ENCODE measurements around the gene VPS51.

Gene VPS51

GRCh38 chr11:65095974-65096806 lies at the start of gene VPS51:
Gene VPS51, plus strand, starts transcription at chr11:65096214. Its CDS starts 37 bp downstream, at chr11:65096251.
- peak; percentile 93 for DNase-seq

- DNase-seq: no peak
Observed at GRCh38 chr11:65047581-65048422, 48.2 kb upstream of the VPS51 start.

- no peak for DNase-seq
Observed at GRCh38 chr11:65051398-65051858, 44.6 kb upstream of the VPS51 start.

- DNase-seq: no peak
Observed at GRCh38 chr11:65053827-65054508, 42.0 kb upstream of the VPS51 start.

GRCh38 chr11:65055538-65055937 lies 40.5 kb upstream of the VPS51 start:
- no peak for DNase-seq

GRCh38 chr11:65056999-65057398 lies 39.0 kb upstream of the VPS51 start:
- no peak for DNase-seq

- DNase-seq: no peak
Observed at GRCh38 chr11:65057526-65057925, 38.5 kb upstream of the VPS51 start.

- no peak for DNase-seq
Observed at GRCh38 chr11:65058012-65058411, 38.0 kb upstream of the VPS51 start.

GRCh38 chr11:65058419-65059054 lies 37.5 kb upstream of the VPS51 start, which contains the start of gene NAALADL1:
Gene NAALADL1, minus strand, starts transcription at chr11:65058553. Its CDS starts 32 bp downstream, at chr11:65058521.
- DNase-seq: no peak

- DNase-seq: no peak
Observed at GRCh38 chr11:65059523-65059922, 36.5 kb upstream of the VPS51 start.

GRCh38 chr11:65059959-65060824 lies 35.8 kb upstream of the VPS51 start:
- no peak for DNase-seq

- no peak for DNase-seq
Observed at GRCh38 chr11:65060913-65061408, 35.1 kb upstream of the VPS51 start.

GRCh38 chr11:65063532-65063931 lies 32.5 kb upstream of the VPS51 start:
- DNase-seq: no peak

GRCh38 chr11:65064847-65065240 lies 31.2 kb upstream of the VPS51 start:
- DNase-seq: no peak

- DNase-seq: no peak
Observed at GRCh38 chr11:65065851-65066250, 30.2 kb upstream of the VPS51 start.

- no peak for DNase-seq
Observed at GRCh38 chr11:65066315-65066714, 29.7 kb upstream of the VPS51 start.

- no peak for DNase-seq
Observed at GRCh38 chr11:65066805-65067291, 29.2 kb upstream of the VPS51 start.

GRCh38 chr11:65067446-65067845 lies 28.6 kb upstream of the VPS51 start:
- DNase-seq: no peak

GRCh38 chr11:65069217-65069616 lies 26.8 kb upstream of the VPS51 start:
- DNase-seq: no peak

- no peak for DNase-seq
Observed at GRCh38 chr11:65071907-65072630, 23.9 kb upstream of the VPS51 start.

- DNase-seq: no peak
Observed at GRCh38 chr11:65072631-65072966, 23.4 kb upstream of the VPS51 start.

Measured in NCI-H774 (cell line).